SJSA1 (cell line): ENCODE results near the gene COASY. TPM values are rescaled to one million over a fixed set of nuclear protein-coding genes. Genes with fewer than 3 reads are reported as not detected.
"Not testable (repeated sequence)": the region's sequence is repeated elsewhere in the genome, so short reads cannot be mapped to it uniquely, and the experiment has no call there.

Experiments used
- DNase-seq, 2 experiments: peaks; one replicate each; pipeline ENCODE4 v3.0.0-alpha.2; 2015 to 2020; ENCODE audit warnings: low spot score in 2 of 2, low read depth in 1 of 2
- H3K27ac ChIP-seq: fragments of 250-450 bp; sonication (Bioruptor Pico); 2 replicates; pipeline ENCODE4 v1.5.1; 2020; ENCODE audit warnings: mild to moderate bottlenecking, moderate library complexity
- H3K27me3 ChIP-seq: fragments of 250-450 bp; sonication (Bioruptor Pico); replicated peaks from 2 replicates; pipeline ENCODE4 v1.5.1; 2020; ENCODE audit warnings: mild to moderate bottlenecking, moderate library complexity
- H3K36me3 ChIP-seq: fragments of 250-450 bp; sonication (Bioruptor Pico); 2 replicates; pipeline ENCODE4 v1.5.1; 2020; ENCODE audit warnings: mild to moderate bottlenecking
- H3K4me1 ChIP-seq: fragments of 250-450 bp; sonication (Bioruptor Pico); replicated peaks from 2 replicates; pipeline ENCODE4 v1.6.1; 2021; ENCODE audit warnings: mild to moderate bottlenecking
- H3K4me3 ChIP-seq: fragments of 250-450 bp; sonication (Bioruptor Pico); 2 replicates; pipeline ENCODE4 v1.5.1; 2020; ENCODE audit warnings: mild to moderate bottlenecking
- H3K9me3 ChIP-seq: fragments of 250-450 bp; sonication (Bioruptor Pico); replicated peaks from 2 replicates; pipeline ENCODE4 v1.5.1; 2020; ENCODE audit warnings: mild to moderate bottlenecking
- total RNA-seq: library from RNA; depleted of rRNA; stranded (reverse); fragments of >200 nt; shearing (Covaris generic); gene quantifications from 2 replicates; pipeline ENCODE4 v1.2.3, GENCODE V29; 2014

COASY gene
- total RNA-seq, 1 experiment from 2014 or later, result 15.4 TPM

GRCh38 chr17:42553161-42553818 lies 8.7 kb upstream of the COASY start:
- Histone ChIP-seq H3K36me3 (peaks cover 6% of the 10 kb centered on the region), H3K27me3 (no peaks in the 10 kb centered on the region), H3K4me1 (peaks cover 6% of the 10 kb centered on the region), H3K9me3 (no peaks in the 10 kb centered on the region), H3K27ac (no peak overlapping the region), H3K4me3 (no peak overlapping the region; the same call in 1 of the 2 replicates)
- no peak for DNase-seq

- Histone ChIP-seq H3K27me3 (no peaks in the 10 kb centered on the region), H3K4me1 (peaks cover 6% of the 10 kb centered on the region), H3K27ac (no peak overlapping the region), H3K36me3 (peaks cover 6% of the 10 kb centered on the region), H3K4me3 (peak overlapping the region; percentile 81), H3K9me3 (no peaks in the 10 kb centered on the region)
- DNase-seq, result no peak
These were observed 8.1 kb upstream of the COASY start for GRCh38 chr17:42553866-42554249.

GRCh38 chr17:42554250-42555121 lies 7.5 kb upstream of the COASY start:
- Histone ChIP-seq H3K4me3 (peak overlapping the region; percentile 81), H3K27ac (peak overlapping the region; percentile 35), H3K36me3 (peaks cover 6% of the 10 kb centered on the region), H3K9me3 (no peaks in the 10 kb centered on the region), H3K27me3 (no peaks in the 10 kb centered on the region), H3K4me1 (peaks cover 6% of the 10 kb centered on the region)
- peak; percentile 69 to 82 for DNase-seq

GRCh38 chr17:42555122-42555622 lies 6.8 kb upstream of the COASY start:
- peaks cover 6% of the 10 kb centered on the region for H3K4me1 ChIP-seq
- no peak for DNase-seq
- peaks cover 6% of the 10 kb centered on the region; the same call in 1 of the 2 replicates for H3K36me3 ChIP-seq
- H3K4me3 ChIP-seq, result peak overlapping the region; percentile 81
- H3K9me3 ChIP-seq, result no peaks in the 10 kb centered on the region
- no peaks in the 10 kb centered on the region for H3K27me3 ChIP-seq
- peak overlapping the region; percentile 35 for H3K27ac ChIP-seq

- H3K27me3 ChIP-seq, H3K4me1 ChIP-seq, H3K9me3 ChIP-seq, H3K27ac ChIP-seq, DNase-seq, H3K4me3 ChIP-seq, H3K36me3 ChIP-seq: not testable (repeated sequence)
These were observed 5.9 kb upstream of the COASY start for GRCh38 chr17:42555961-42556617.

- Histone ChIP-seq H3K36me3 (peaks cover 13% of the 10 kb centered on the region), H3K4me1 (peaks cover 22% of the 10 kb centered on the region), H3K4me3 (no peak overlapping the region), H3K27ac (no peak overlapping the region), H3K9me3 (no peaks in the 10 kb centered on the region), H3K27me3 (no peaks in the 10 kb centered on the region)
- no peak for DNase-seq
These were observed 2.9 kb upstream of the COASY start for GRCh38 chr17:42559075-42559474.

- no peak for DNase-seq
- peaks cover 22% of the 10 kb centered on the region for H3K4me1 ChIP-seq
These were observed 1.7 kb upstream of the COASY start for GRCh38 chr17:42560246-42560645.

GRCh38 chr17:42562388-42563142 lies 617 bp downstream of the COASY start:
- Histone ChIP-seq H3K36me3 (peaks cover 48% of the 10 kb centered on the region), H3K27me3 (no peaks in the 10 kb centered on the region), H3K4me3 (peak overlapping the region; percentile 59), H3K9me3 (no peaks in the 10 kb centered on the region), H3K27ac (peak overlapping the region; percentile 48), H3K4me1 (peaks cover 30% of the 10 kb centered on the region)
- DNase-seq, result no peak

More at GRCh38 chr17:42560246-42560645, 1.7 kb upstream of the COASY start:
- Histone ChIP-seq H3K9me3 (no peaks in the 10 kb centered on the region), H3K27ac (no peak overlapping the region), H3K36me3 (peaks cover 24% of the 10 kb centered on the region), H3K4me3 (no peak overlapping the region), H3K27me3 (no peaks in the 10 kb centered on the region)

- H3K9me3 ChIP-seq, result no peaks in the 10 kb centered on the region
- no peak for DNase-seq
- no peak overlapping the region; the same call in 1 of the 2 replicates for H3K27ac ChIP-seq
- peak overlapping the region; percentile 59 for H3K4me3 ChIP-seq
- peaks cover 35% of the 10 kb centered on the region for H3K4me1 ChIP-seq
- peaks cover 52% of the 10 kb centered on the region for H3K36me3 ChIP-seq
- H3K27me3 ChIP-seq, result no peaks in the 10 kb centered on the region
These were observed 1.2 kb downstream of the COASY start for GRCh38 chr17:42563143-42563509.

GRCh38 chr17:42563543-42563942 lies 1.6 kb downstream of the COASY start:
- Histone ChIP-seq H3K4me3 (peak overlapping the region; percentile 59), H3K9me3 (no peaks in the 10 kb centered on the region), H3K4me1 (peaks cover 35% of the 10 kb centered on the region), H3K36me3 (peaks cover 55% of the 10 kb centered on the region), H3K27ac (no peak overlapping the region), H3K27me3 (no peaks in the 10 kb centered on the region)
- no peak for DNase-seq

GRCh38 chr17:42563950-42564349 lies 2.0 kb downstream of the COASY start:
- DNase-seq, result no peak
- H3K4me3 ChIP-seq, result no peak overlapping the region
- H3K9me3 ChIP-seq, result no peaks in the 10 kb centered on the region
- no peak overlapping the region for H3K27ac ChIP-seq
- peaks cover 35% of the 10 kb centered on the region for H3K4me1 ChIP-seq
- H3K36me3 ChIP-seq, result peaks cover 59% of the 10 kb centered on the region
- no peaks in the 10 kb centered on the region for H3K27me3 ChIP-seq

- Histone ChIP-seq H3K4me3 (no peak overlapping the region), H3K36me3 (peaks cover 70% of the 10 kb centered on the region), H3K27me3 (no peaks in the 10 kb centered on the region), H3K27ac (no peak overlapping the region), H3K9me3 (no peaks in the 10 kb centered on the region), H3K4me1 (peaks cover 35% of the 10 kb centered on the region)
- DNase-seq, result no peak
These were observed 3.0 kb downstream of the COASY start for GRCh38 chr17:42564815-42565522.
